Superior temporal gyrus (tissue), 1 donor: ENCODE measurements around the gene CUZD1.

Experiments used
- DNase-seq: peaks from one replicate; pipeline ENCODE4 v3.0.0-alpha.2; 2016; ENCODE audit errors: extremely low spot score

CUZD1 gene

GRCh38 chr10:122814493-122814892, 31.2 kb downstream of the CUZD1 start:
- DNase-seq = no peak

DNA sequence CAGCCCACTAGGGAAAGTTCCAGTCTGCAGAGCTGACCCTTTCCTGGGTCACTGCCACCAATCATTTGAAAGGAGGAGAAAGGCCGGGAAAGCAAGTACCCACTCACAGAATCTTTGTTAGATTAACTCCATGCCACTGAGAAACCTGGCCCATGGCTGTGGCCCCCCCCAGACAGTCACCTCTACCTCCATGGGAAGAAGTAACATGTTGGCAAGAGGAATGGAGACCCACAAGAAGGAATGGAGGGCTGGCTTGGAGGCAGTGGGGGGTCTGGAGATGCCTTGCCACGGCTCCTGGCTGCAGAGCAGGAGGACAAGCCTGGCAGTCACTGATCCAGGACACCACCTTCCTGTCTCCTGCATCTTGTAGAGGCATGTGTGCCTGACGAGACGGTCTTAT, 32.9 kb downstream of the CUZD1 start:
- DNase-seq = no peak

GRCh38 chr10:122802282-122802681, 43.4 kb downstream of the CUZD1 start:
- DNase-seq = no peak

GRCh38 chr10:122798704-122799231, 46.9 kb downstream of the CUZD1 start:
- DNase-seq = no peak

DNA sequence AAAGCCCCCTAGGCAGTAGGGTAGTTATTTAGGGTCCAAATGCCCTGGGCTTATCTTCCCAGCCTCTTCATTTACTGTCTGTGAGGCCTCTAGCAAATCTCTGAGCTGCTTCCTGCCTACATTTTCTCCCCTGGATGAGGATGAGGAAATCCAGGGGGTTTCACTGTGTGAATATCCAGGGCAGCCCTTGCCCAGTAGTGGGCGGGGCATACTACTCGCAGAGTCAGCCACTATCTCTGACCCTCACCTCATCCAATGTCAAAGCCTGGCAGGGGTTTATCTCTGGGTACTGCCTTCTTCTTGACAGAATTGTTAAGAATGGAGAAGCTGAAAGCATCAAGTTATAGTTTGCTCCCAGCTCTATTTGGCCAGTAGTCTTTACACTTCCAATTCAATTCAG, 48.9 kb downstream of the CUZD1 start:
- no peak for DNase-seq

GRCh38 chr10:122795924-122796323, 49.7 kb downstream of the CUZD1 start:
- no peak for DNase-seq

DNA sequence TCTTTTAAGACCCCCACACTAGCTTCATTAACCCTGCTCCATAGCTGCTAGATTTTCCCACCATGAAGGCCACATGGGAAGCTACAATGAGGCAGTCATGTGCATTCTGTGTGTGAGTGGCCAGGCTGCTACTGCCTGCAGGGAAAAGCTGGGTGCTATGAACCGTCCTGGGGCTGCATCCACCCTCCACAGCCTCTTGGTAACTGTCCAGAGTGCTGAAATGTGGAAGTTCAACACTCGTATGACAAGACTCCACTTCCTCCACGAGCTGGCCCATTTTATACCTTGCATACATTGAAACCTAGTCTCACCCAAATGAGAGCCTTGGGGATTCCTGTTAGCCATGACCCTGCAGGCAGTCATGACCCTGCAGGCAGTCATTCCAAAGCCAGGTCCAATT, 59.4 kb downstream of the CUZD1 start:
- DNase-seq = peak; percentile 44

DNA sequence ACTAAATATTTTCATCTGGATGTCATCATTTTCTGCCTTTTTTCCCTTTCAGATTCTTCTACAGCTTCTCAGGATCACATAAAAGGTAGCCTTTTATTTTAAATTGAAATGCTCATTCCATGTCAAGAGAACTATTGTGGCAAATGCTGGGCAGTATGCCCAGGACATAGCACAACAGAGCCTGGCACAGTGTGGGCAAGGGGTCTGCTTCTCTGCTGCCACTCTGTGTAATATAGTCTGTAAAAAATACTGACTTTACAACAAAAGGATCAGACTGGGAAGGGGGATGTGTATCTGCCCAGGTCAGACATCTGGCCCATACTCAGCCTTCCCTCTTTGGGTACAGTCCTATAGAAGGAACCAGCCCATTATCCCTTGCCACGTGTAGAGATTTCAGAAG, 62.7 kb downstream of the CUZD1 start:
- DNase-seq = peak; percentile 84
